HepG2 (cell line): ENCODE results near the gene FRMD8. TPM values are rescaled to one million over a fixed set of nuclear protein-coding genes. Genes with fewer than 3 reads are reported as not detected.

Source experiments
- ARNTL ChIP-seq: sonication (generic); formaldehyde crosslinking; IDR thresholded peaks from 2 replicates; pipeline ENCODE4 v1.4.0; 2020; ENCODE audit warnings: mild to moderate bottlenecking, missing genetic modification reagents
- CBX5 ChIP-seq: sonication (generic); formaldehyde crosslinking; IDR thresholded peaks from 2 replicates; pipeline ENCODE4 v1.4.0; 2020; ENCODE audit warnings: missing genetic modification reagents, borderline replicate concordance
- CEBPG ChIP-seq: IDR thresholded peaks from 2 replicates; pipeline ENCODE4 v1.6.1; 2016
- FLYWCH1 ChIP-seq: sonication (generic); formaldehyde crosslinking; IDR thresholded peaks from 2 replicates; pipeline ENCODE4 v1.8.1; 2023; ENCODE audit warnings: mild to moderate bottlenecking, missing genetic modification reagents
- FOSL1 ChIP-seq: sonication (generic); formaldehyde crosslinking; IDR thresholded peaks from 2 replicates; pipeline ENCODE4 v1.9.0; 2021; ENCODE audit warnings: missing genetic modification reagents, borderline replicate concordance
- FOXJ3 ChIP-seq: sonication (generic); formaldehyde crosslinking; IDR thresholded peaks from 2 replicates; pipeline ENCODE4 v1.4.0; 2020; ENCODE audit warnings: missing genetic modification reagents, mild to moderate bottlenecking, borderline replicate concordance
- HOXA5 ChIP-seq: sonication (generic); formaldehyde crosslinking; IDR thresholded peaks from 2 replicates; pipeline ENCODE4 v1.4.0; 2020; ENCODE audit warnings: missing genetic modification reagents
- ISX ChIP-seq: sonication (generic); formaldehyde crosslinking; conservative IDR thresholded peaks from 2 replicates; pipeline ENCODE4 v1.5.0; 2020; ENCODE audit warnings: missing genetic modification reagents
- NBN ChIP-seq: fragments of 450-650 bp; conservative IDR thresholded peaks from 2 replicates; pipeline ENCODE4 v1.6.1; 2017
- POLR2AphosphoS5 ChIP-seq: IDR thresholded peaks from 2 replicates; pipeline ENCODE4 v1.6.1; 2012; ENCODE audit warnings: low read depth, low read length
- SMARCE1 ChIP-seq: fragments of 450-650 bp; IDR thresholded peaks from 2 replicates; pipeline ENCODE4 v1.6.1; 2017; ENCODE audit warnings: borderline replicate concordance
- SMYD3 ChIP-seq: sonication (generic); formaldehyde crosslinking; IDR thresholded peaks from 2 replicates; pipeline ENCODE4 v1.8.1; 2023; ENCODE audit warnings: mild to moderate bottlenecking, missing genetic modification reagents
- SSRP1 ChIP-seq: IDR thresholded peaks from 2 replicates; pipeline ENCODE4 v1.6.1; 2016; ENCODE audit warnings: control low read depth
- TCF7 ChIP-seq: sonication (generic); IDR thresholded peaks from 2 replicates; pipeline ENCODE4 v1.6.1; 2016; ENCODE audit warnings: antibody characterized with exemption, low read depth
- TOPORS ChIP-seq: sonication (generic); formaldehyde crosslinking; IDR thresholded peaks from 2 replicates; pipeline ENCODE4 v1.8.0; 2023; ENCODE audit warnings: mild to moderate bottlenecking, missing genetic modification reagents
- ZFP1 ChIP-seq: IDR thresholded peaks from 2 replicates; pipeline ENCODE4 v1.6.1; 2016
- ZFP36 ChIP-seq: fragments of 150-350 bp; IDR thresholded peaks from 2 replicates; pipeline ENCODE4 v1.6.1; 2018; ENCODE audit warnings: borderline replicate concordance, low read length, low read depth; ENCODE audit not compliant: partially characterized antibody
- ZKSCAN1 ChIP-seq: fragments of 150-350 bp; IDR thresholded peaks from 2 replicates; pipeline ENCODE4 v1.6.1; 2014; ENCODE audit warnings: low read length
- ZNF335 ChIP-seq: sonication (generic); formaldehyde crosslinking; IDR thresholded peaks from 2 replicates; pipeline ENCODE4 v1.4.0; 2020; ENCODE audit warnings: missing genetic modification reagents
- ZNF382 ChIP-seq: sonication (generic); formaldehyde crosslinking; IDR thresholded peaks from 2 replicates; pipeline ENCODE4 v1.5.0; 2020; ENCODE audit warnings: missing genetic modification reagents, mild to moderate bottlenecking, borderline replicate concordance
- ZNF550 ChIP-seq: sonication (generic); formaldehyde crosslinking; IDR thresholded peaks from 2 replicates; pipeline ENCODE4 v1.4.0; 2020; ENCODE audit warnings: mild to moderate bottlenecking, missing genetic modification reagents, borderline replicate concordance
- ZNF792 ChIP-seq: IDR thresholded peaks from 2 replicates; pipeline ENCODE4 v1.6.1; 2016
- ZNF879 ChIP-seq: sonication (generic); formaldehyde crosslinking; IDR thresholded peaks from 2 replicates; pipeline ENCODE4 v1.8.1; 2023; ENCODE audit warnings: missing genetic modification reagents
- polyA plus RNA-seq, 8 experiments: library from polyadenylated mRNA; depleted of rRNA in 3 of 8; stranded (reverse) in 7 of 8; unstranded in 1 of 8; fragments of >200 nt; fragmentation: Illumina TruSeq in 4 of 8; extraction: Trizol in 4 of 8; gene quantifications; 2 replicates each; pipeline versions ENCODE4 v1.2.1 to v1.2.3, GENCODE V29; 2011 to 2016; ENCODE audit warnings: low read depth in 4 of 8, missing spikeins in 1 of 8, mixed read lengths in 1 of 8; ENCODE audit not compliant: insufficient read depth in 1 of 8
- total RNA-seq, 5 experiments: library from RNA; depleted of rRNA; stranded (reverse); fragments of >200 nt; fragmentation: Illumina TruSeq; extraction: Trizol; gene quantifications; 2 replicates each; pipeline ENCODE4 v1.2.3, GENCODE V29; 2016; ENCODE audit warnings: low read depth in 1 of 5
- TF ChIP-seq, protein P1 (sequence below): sonication (generic); formaldehyde crosslinking; IDR thresholded peaks from 2 replicates; pipeline ENCODE4; 2020; ENCODE audit warnings: missing genetic modification reagents, mild to moderate bottlenecking, borderline replicate concordance
- TF ChIP-seq, protein P2 (sequence below): sonication (generic); formaldehyde crosslinking; IDR thresholded peaks from 2 replicates; pipeline ENCODE4 v1.4.0; 2020; ENCODE audit warnings: missing genetic modification reagents
- TF ChIP-seq, protein P3 (sequence below): sonication (generic); formaldehyde crosslinking; IDR thresholded peaks from 2 replicates; pipeline ENCODE4 v1.4.0; 2020; ENCODE audit warnings: missing genetic modification reagents; ENCODE audit errors: not compliant biosample characterization
- TF ChIP-seq, protein P4 (sequence below): sonication (generic); formaldehyde crosslinking; IDR thresholded peaks from 2 replicates; pipeline ENCODE4 v1.4.0; 2020; ENCODE audit warnings: missing genetic modification reagents

The FRMD8 gene
- total and polyA plus RNA-seq, 2 of the 13 experiments (the other 11 are each of a cell fraction or from before 2014, with no cell fraction given): 5.8 to 20.6 TPM

DNA sequence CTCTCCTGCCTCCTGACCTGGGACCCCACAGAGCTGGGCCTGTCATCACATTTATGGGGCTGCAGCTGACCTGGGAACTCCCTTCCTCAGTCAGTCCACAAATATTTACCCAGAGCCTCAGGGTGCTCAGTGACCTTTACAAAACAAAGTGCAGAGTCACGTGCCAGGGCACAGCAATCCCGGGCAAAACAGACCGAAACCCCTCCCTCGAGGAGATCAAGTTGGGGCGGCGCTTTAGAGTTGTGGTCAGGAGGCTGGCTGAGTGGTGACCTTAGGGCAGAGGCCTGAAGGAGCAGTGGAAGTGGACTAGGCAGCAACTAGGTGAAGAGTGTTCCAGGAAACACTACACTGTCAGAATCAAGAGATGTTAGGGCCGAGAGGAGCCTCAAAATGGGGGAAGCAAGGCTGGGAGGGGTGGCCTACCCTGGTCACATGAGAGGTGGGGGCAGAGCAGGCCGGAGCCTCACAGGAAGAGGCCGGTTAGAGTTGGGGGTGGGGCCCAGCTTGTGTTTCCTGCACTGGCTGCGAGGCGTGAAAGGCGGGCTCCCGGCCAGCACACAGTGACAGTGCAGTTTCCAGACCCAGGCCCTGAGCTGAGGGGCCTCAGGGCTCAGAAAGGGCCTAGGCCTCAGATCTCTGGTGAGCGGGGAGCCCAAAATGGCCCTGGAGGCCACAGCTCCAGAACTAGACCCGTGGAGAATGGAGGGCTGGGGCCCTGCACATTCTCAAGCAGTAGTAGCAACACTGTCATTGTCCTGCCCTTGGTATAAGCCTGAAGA lies 32.4 kb downstream of the FRMD8 start (continued):
- TF ChIP-seq CBX5 (CRISPR knock-in tag) (no peak; the same call in 1 of the 2 replicates), SSRP1 (CRISPR knock-in tag) (peak; percentile 93), ZNF792 (CRISPR knock-in tag) (no peak; the same call in 1 of the 2 replicates), FOXJ3 (CRISPR knock-in tag) (peak; percentile 89), ZNF550 (CRISPR knock-in tag) (no peak), ZFP1 (CRISPR knock-in tag) (no peak), ZFP36 (no peak), ZNF879 (CRISPR knock-in tag) (0 out of 2 replicates have a peak, but pooled peaks have one; percentile 34), ZNF382 (CRISPR knock-in tag) (no peak), HOXA5 (peak; percentile 87), ZNF335 (CRISPR knock-in tag) (peak; percentile 35; the same call in 1 of the 2 replicates), ZKSCAN1 (no peak), TCF7 (peak; percentile 94), SMARCE1 (no peak), FOSL1 (peak; percentile 35; the same call in 1 of the 2 replicates), POLR2AphosphoS5 (peak; percentile 70), SMYD3 (CRISPR knock-in tag) (peak; percentile 86; the same call in 1 of the 2 replicates), ISX (CRISPR knock-in tag) (0 out of 2 replicates have a peak, but pooled peaks have one; percentile 17), FLYWCH1 (no peak), CEBPG (CRISPR knock-in tag) (peak; percentile 43), NBN (no peak), TOPORS (CRISPR knock-in tag) (peak; percentile 76), ARNTL (CRISPR knock-in tag) (peak; percentile 99)
- TF ChIP-seq, protein P1, sequence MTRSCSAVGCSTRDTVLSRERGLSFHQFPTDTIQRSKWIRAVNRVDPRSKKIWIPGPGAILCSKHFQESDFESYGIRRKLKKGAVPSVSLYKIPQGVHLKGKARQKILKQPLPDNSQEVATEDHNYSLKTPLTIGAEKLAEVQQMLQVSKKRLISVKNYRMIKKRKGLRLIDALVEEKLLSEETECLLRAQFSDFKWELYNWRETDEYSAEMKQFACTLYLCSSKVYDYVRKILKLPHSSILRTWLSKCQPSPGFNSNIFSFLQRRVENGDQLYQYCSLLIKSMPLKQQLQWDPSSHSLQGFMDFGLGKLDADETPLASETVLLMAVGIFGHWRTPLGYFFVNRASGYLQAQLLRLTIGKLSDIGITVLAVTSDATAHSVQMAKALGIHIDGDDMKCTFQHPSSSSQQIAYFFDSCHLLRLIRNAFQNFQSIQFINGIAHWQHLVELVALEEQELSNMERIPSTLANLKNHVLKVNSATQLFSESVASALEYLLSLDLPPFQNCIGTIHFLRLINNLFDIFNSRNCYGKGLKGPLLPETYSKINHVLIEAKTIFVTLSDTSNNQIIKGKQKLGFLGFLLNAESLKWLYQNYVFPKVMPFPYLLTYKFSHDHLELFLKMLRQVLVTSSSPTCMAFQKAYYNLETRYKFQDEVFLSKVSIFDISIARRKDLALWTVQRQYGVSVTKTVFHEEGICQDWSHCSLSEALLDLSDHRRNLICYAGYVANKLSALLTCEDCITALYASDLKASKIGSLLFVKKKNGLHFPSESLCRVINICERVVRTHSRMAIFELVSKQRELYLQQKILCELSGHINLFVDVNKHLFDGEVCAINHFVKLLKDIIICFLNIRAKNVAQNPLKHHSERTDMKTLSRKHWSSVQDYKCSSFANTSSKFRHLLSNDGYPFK: peak; percentile 61; the same call in 1 of the 2 replicates
- TF ChIP-seq, protein P2, sequence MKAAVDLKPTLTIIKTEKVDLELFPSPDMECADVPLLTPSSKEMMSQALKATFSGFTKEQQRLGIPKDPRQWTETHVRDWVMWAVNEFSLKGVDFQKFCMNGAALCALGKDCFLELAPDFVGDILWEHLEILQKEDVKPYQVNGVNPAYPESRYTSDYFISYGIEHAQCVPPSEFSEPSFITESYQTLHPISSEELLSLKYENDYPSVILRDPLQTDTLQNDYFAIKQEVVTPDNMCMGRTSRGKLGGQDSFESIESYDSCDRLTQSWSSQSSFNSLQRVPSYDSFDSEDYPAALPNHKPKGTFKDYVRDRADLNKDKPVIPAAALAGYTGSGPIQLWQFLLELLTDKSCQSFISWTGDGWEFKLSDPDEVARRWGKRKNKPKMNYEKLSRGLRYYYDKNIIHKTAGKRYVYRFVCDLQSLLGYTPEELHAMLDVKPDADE (CRISPR knock-in tag): no peak
- TF ChIP-seq, protein P3, sequence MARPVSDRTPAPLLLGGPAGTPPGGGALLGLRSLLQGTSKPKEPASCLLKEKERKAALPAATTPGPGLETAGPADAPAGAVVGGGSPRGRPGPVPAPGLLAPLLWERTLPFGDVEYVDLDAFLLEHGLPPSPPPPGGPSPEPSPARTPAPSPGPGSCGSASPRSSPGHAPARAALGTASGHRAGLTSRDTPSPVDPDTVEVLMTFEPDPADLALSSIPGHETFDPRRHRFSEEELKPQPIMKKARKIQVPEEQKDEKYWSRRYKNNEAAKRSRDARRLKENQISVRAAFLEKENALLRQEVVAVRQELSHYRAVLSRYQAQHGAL (CRISPR knock-in tag): peak; percentile 70
- TF ChIP-seq, protein P4, sequence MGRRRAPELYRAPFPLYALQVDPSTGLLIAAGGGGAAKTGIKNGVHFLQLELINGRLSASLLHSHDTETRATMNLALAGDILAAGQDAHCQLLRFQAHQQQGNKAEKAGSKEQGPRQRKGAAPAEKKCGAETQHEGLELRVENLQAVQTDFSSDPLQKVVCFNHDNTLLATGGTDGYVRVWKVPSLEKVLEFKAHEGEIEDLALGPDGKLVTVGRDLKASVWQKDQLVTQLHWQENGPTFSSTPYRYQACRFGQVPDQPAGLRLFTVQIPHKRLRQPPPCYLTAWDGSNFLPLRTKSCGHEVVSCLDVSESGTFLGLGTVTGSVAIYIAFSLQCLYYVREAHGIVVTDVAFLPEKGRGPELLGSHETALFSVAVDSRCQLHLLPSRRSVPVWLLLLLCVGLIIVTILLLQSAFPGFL (CRISPR knock-in tag): no peak
